ENCODE data around the gene MEG3.

MEG3 gene

DNA sequence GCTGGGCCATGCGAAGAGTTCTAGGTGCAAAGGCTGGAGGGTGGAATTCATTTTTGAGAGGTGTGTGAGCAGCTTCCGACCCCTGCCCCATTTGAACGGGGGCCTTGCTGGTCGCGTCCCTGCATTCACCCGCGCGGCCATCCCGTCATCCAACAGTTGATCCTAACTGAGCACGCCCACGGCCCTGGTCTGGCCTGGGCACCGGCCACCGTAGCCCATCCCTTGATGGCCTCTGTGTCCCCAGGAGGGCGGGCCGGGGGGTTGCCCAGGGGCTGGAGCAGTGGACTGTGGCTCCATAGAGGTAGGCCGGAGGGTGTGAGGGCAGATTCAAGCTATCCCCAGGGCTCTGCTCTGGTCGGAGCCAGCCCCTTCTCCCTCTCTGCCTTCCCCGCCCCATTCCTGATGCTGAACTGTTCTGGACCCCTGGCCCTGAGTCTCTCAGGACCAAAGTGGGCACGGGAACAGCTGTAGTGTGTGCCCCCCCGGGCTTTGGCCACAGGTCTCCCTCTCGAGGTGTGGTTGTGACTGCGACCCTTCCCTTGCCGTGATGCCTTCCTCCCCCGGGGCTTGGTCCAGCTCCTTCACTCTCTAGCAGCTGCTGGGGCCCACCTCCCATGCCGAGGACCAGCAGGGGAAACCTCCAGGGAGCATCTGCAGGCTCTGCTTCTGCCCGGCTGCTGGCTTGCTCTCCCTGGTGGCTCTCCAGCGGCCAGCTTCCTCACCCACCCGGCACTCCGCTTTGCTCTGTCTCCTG, 9.1 kb downstream of the MEG3 start:
- DNase-seq: no peak

- DNase-seq: no peak
These were observed 9.8 kb downstream of the MEG3 start for GRCh38 chr14:100835548-100836310.

DNA sequence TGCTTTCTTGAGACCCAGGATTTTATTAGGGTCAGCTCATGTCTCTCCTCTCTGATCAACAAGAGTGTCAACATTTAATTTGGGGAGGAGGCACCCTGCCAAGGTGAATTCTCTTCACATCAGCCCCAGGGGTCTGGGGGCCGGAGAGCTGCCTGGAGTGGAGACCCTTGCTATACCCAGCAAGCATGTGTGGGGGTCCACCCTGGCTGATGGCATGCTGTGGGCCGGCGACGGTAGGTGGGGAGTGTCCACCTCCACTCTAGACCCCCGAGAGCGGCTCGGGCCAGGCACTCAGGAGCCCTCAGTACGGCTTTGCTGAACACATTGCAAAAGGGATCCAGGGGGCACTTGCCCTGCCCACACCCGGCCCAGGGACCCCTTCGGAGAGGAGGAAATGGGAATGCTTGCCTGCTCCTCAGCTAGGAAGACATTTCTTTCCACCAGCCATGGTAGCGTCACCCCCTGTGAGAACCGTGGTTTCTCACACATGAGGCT, 10.4 kb downstream of the MEG3 start:
- DNase-seq: no peak

GRCh38 chr14:100836941-100837804, 11.3 kb downstream of the MEG3 start:
- DNase-seq: no peak

GRCh38 chr14:100837805-100838350, 12.0 kb downstream of the MEG3 start:
- DNase-seq: no peak

- DNase-seq: no peak
These were observed 12.8 kb downstream of the MEG3 start for GRCh38 chr14:100838493-100839314.

GRCh38 chr14:100839315-100839585, 13.3 kb downstream of the MEG3 start:
- no peak for DNase-seq

GRCh38 chr14:100839681-100840111, 13.8 kb downstream of the MEG3 start:
- DNase-seq: no peak

DNA sequence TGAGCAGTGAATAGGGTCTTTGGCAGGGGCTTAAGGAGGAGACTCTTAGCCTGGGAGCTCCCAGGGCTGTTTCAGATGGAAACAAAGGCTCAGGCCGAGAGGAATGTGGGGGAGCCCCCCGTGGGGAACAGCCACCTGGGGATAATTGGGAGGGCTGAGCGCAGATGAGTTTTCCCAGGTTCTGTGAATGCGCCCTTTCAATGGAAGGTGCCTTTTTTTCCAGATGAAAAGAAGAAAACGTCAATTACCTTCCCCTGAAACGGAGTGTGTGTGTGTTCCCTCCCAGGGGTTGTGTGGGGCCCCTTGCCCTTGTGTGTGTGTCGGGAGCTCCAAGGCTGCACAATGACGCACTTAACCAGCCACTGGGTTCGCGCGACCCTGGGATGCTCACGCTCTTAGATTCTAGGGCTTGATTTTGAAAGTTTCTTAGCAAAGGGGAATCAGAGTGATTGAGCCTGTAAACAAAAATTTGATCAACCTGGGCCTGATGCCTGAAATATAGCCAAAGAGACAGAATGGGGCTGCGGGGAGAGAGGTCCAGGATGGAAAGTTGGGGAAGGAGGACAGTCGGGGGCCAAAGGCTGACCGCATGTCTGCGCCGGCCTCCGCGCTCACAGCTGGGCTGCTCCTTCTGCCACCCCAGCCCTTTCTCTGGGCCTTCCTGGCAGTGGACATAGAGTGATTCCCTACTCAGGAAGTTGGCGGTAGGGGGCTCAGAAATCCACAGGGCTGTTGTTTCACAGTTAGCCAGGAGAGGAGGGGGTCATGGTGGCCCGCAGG, 14.6 kb downstream of the MEG3 start:
- DNase-seq: no peak

GRCh38 chr14:100841066-100841760, 15.3 kb downstream of the MEG3 start:
- DNase-seq: no peak

- peak; percentile 76 for DNase-seq
These were observed 16.0 kb downstream of the MEG3 start for GRCh38 chr14:100841761-100842403.

- DNase-seq: no peak
These were observed 16.9 kb downstream of the MEG3 start for GRCh38 chr14:100842799-100843198.

- no peak for DNase-seq
These were observed 18.1 kb downstream of the MEG3 start for GRCh38 chr14:100844082-100844408.

- no peak for DNase-seq
These were observed 18.5 kb downstream of the MEG3 start for GRCh38 chr14:100844421-100844820.

DNA sequence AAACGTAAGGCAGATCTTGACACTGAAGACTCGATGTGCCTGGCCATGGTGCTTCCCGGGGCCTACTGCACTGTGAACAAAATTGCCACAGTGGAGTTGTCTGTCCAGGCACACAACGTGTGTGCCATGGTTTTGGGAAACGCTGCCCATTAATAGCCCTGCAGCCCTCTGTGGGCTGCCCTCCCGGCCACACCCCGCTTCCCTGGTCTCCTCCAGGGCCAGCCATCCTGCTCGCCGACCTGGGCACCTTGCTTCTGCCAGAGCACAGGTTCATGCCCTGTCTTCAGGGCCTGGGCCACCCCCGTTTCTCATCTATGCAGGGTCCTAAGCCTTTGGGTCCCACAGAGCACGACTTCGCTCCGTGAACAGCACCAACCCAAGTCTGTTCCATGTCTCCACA, 18.9 kb downstream of the MEG3 start:
- DNase-seq: no peak

GRCh38 chr14:100845341-100845740, 19.4 kb downstream of the MEG3 start:
- DNase-seq: no peak

DNA sequence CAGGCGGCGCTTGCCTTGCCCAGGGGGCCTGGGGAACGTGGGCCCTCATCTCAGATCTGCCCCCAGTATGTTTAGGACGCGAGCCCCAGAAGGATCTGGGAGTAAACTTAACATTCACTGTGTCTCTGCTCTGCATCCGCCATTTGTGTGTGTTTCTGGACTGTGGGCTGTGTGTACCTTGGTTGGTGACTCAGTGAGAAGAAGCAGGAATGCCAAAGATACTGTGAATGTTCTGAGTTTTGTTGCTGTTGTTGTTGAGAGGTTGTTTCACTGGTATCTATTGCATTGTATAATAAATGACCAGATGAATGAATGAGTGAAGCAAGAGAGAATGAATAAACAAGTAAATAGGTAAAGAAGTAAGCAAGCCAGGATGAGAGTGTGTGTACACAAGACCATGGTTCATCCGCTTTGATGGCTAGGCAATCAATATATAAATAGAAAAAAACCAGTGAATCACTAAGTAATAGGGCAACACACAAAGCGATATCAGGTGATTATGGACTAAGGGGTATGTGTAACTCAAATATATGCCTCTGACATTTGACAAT, 20.5 kb downstream of the MEG3 start:
- no peak for DNase-seq

GRCh38 chr14:100849115-100849781, 23.3 kb downstream of the MEG3 start:
- no peak for DNase-seq

GRCh38 chr14:100850841-100851585, 25.1 kb downstream of the MEG3 start:
- peak; percentile 25 for DNase-seq

All from NCI-H510A treated with DMSO at 0.1 percent for 48 hours (cell line).